PC-3 (cell line): ENCODE measurements around the gene FNBP1L.

ENCODE experiments used
- EZH2 ChIP-seq: fragments of 300-600 bp; sonication (generic); IDR thresholded peaks from one replicate; pipeline ENCODE4 v1.6.1; 2017; ENCODE audit warnings: antibody characterized with exemption, mild to moderate bottlenecking, low read length; ENCODE audit not compliant: unreplicated experiment
- TF ChIP-seq, protein P1 (sequence below): fragments of 300-600 bp; sonication (generic); conservative IDR thresholded peaks from 2 replicates; pipeline ENCODE4 v1.5.1; 2017; ENCODE audit warnings: antibody characterized with exemption, low read depth, mild to moderate bottlenecking, low read length

GRCh38 chr1:93574511-93574910, 126.6 kb downstream of the FNBP1L start:
- TF ChIP-seq, protein P1, sequence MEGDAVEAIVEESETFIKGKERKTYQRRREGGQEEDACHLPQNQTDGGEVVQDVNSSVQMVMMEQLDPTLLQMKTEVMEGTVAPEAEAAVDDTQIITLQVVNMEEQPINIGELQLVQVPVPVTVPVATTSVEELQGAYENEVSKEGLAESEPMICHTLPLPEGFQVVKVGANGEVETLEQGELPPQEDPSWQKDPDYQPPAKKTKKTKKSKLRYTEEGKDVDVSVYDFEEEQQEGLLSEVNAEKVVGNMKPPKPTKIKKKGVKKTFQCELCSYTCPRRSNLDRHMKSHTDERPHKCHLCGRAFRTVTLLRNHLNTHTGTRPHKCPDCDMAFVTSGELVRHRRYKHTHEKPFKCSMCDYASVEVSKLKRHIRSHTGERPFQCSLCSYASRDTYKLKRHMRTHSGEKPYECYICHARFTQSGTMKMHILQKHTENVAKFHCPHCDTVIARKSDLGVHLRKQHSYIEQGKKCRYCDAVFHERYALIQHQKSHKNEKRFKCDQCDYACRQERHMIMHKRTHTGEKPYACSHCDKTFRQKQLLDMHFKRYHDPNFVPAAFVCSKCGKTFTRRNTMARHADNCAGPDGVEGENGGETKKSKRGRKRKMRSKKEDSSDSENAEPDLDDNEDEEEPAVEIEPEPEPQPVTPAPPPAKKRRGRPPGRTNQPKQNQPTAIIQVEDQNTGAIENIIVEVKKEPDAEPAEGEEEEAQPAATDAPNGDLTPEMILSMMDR, result no peak
- no peak for TF ChIP-seq EZH2
